GM18907 (cell line): ENCODE results near the gene DNLZ.
"Not testable (repeated sequence)": the region's sequence is repeated elsewhere in the genome, so short reads cannot be mapped to it uniquely, and the experiment has no call there.

Experiments
- ATAC-seq: cut with Tn5 transposase; IDR thresholded peaks from one replicate; pipeline ENCODE4 v1.9.1; 2021; ENCODE audit warnings: mild to moderate bottlenecking, moderate library complexity; ENCODE audit not compliant: unreplicated experiment

The DNLZ gene

GRCh38 chr9:136361754-136362449, 1.6 kb downstream of the DNLZ start:
- no peak for ATAC-seq

- ATAC-seq: no peak
Measured at GRCh38 chr9:136361047-136361753, 2.3 kb downstream of the DNLZ start.

- no peak for ATAC-seq
Measured at GRCh38 chr9:136359774-136360718, 3.5 kb downstream of the DNLZ start.

- ATAC-seq: no peak
Measured at GRCh38 chr9:136358888-136359287, 4.7 kb downstream of the DNLZ start.

- no peak for ATAC-seq
Measured at GRCh38 chr9:136358016-136358415, 5.5 kb downstream of the DNLZ start.

- ATAC-seq: no peak
Measured at GRCh38 chr9:136357202-136357725, 6.3 kb downstream of the DNLZ start.

GRCh38 chr9:136355616-136356557, 7.7 kb downstream of the DNLZ start:
- ATAC-seq: no peak

GRCh38 chr9:136354592-136355085, 8.9 kb downstream of the DNLZ start:
- ATAC-seq: no peak

- no peak for ATAC-seq
Measured at GRCh38 chr9:136353757-136354488, 9.6 kb downstream of the DNLZ start.

GRCh38 chr9:136353088-136353487, 10.5 kb downstream of the DNLZ start:
- ATAC-seq: no peak

- ATAC-seq: no peak
Measured at GRCh38 chr9:136352682-136353081, 10.9 kb downstream of the DNLZ start.

- ATAC-seq: not testable (repeated sequence)
Measured at GRCh38 chr9:136351868-136352267, 11.7 kb downstream of the DNLZ start.

GRCh38 chr9:136351252-136351800, 12.2 kb downstream of the DNLZ start:
- ATAC-seq: no peak

- ATAC-seq: no peak
Measured at GRCh38 chr9:136349546-136349945, 14.0 kb downstream of the DNLZ start.

- ATAC-seq: no peak
Measured at GRCh38 chr9:136348691-136349090, 14.9 kb downstream of the DNLZ start.

- ATAC-seq: no peak
Measured at GRCh38 chr9:136347472-136348256, 15.9 kb downstream of the DNLZ start.

- no peak for ATAC-seq
Measured at GRCh38 chr9:136346927-136347465, 16.5 kb downstream of the DNLZ start.

- no peak for ATAC-seq
Measured at GRCh38 chr9:136346157-136346481, 17.4 kb downstream of the DNLZ start.
